NCI-H2107 (cell line): ENCODE results near the gene MED27.

ENCODE experiments used
- DNase-seq: peaks from one replicate; lab custom pipeline; 2025; lab: John Stamatoyannopoulos, UW

MED27 gene

DNA sequence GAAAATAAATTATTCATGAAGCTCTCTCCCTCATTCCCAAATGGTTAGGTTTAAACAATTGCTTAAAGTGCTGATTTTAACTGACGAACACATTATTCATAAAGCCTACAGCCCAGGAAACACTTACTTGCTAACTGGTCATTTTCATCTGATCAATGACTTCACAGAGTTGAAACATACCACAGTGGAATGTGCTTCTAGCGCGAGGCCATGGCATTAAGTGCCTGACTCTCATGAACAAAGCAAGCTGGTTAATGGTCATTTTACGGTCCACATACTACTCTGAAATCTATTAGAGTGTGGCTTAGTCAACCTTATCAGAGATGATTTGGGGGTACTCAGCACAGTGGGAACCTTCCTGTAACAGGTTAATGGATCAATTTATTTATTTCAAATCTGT, 114.6 kb downstream of the MED27 start:
- DNase-seq = no peak

GRCh38 chr9:131963072-131964030, 116.3 kb downstream of the MED27 start:
- no peak for DNase-seq

DNA sequence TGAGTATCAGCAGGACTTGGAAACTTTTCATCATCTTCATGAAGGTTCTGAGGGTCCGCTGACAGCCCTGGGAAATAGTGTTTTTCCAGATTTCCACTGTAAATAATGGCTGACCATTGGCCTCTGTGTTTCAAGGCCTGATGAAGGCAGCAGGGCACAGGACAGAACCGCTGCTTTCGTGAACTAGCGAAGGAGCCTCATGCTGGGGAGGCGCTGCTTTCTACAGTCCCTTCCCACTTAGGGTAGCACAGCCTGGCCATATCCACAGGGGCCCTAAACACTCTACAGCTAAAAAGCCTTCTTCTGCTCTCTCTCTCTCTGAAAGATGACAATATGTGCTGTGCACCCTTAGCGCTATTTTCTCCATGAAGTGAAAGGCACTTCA, 118.2 kb downstream of the MED27 start:
- no peak for DNase-seq

- DNase-seq = no peak
These were observed 118.7 kb downstream of the MED27 start for GRCh38 chr9:131960851-131961495.

DNA sequence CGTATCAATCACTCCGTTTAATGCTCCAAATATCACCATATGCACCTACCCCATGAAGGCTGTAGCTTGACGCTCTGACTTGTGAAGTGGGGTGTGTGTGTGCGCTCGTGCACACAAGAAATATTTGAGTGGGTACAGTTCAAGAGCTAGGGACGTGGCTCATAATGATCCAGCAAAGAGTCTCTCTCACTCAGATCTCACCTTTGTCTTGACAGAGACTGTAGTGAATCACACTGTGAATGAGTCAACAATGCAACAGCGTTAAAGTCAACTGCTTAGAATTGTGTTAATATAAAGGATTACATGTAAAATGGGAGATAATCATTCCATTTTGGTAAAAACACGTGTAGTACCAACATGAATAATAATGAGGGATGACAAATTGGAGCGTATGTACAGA, 119.4 kb downstream of the MED27 start:
- DNase-seq = no peak

DNA sequence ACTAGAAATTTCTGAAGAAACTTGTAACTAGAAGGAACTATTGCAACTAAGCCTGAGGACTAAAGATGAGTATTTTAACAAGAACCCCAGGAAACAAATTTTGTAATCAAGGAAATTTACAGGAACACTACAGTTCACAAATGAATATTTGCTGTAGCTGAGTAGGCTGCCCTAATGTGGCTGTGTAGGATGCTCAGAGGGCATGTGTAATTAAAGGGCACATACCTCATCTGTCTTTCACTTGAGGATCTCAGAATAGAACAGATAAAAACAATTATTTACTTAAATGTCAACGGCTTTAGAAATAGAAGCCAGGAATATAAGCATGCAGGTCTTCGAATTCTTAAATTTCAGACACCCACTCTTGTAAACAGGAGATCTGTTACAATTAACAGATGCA, 119.8 kb downstream of the MED27 start:
- DNase-seq = no peak

DNA sequence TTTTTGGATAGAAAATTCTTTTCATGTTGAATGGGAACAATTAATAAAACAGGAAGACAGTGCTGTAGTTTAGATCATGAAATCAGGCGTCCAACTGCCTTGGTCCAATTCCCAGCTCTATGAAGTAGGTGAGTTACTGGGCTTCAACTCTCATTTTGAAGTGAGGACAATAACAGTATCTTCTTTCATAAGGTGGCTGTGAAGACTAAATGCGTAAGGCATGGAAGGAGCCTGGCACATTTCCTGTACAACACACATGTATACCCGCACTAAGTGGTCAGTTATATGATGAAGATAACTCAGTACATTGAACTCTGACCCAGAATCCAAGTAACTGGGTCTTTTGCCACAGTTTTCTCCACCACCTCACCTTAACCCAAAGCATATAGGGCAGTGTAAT, 120.6 kb downstream of the MED27 start:
- no peak for DNase-seq

DNA sequence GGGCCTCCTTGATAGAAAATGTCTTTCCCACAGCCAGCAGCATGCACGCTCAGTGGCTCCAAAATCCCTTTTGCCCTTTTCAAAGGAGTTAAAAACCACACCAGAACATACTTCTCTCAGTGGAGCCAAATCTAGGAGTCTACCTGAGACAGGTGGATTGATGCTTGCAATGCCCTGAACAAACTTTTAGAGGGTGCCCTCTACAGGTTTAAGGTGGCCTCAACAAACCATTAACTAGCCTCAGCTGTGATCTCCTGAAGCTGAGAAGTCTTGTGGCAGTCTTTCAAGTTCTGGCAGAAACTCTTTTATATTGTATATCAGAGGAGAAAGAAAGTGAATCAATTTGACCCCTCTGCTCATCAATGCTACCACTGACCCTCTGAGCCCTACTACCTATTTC, 125.4 kb downstream of the MED27 start:
- no peak for DNase-seq

GRCh38 chr9:131951905-131952304, 127.8 kb downstream of the MED27 start:
- no peak for DNase-seq

GRCh38 chr9:131951155-131951554, 128.5 kb downstream of the MED27 start:
- DNase-seq = no peak

GRCh38 chr9:131950487-131950886, 129.2 kb downstream of the MED27 start:
- no peak for DNase-seq

- DNase-seq = no peak
These were observed 133.5 kb downstream of the MED27 start for GRCh38 chr9:131946180-131946579.

- peak; percentile 21 for DNase-seq
These were observed 136.3 kb downstream of the MED27 start for GRCh38 chr9:131943351-131943841.

- no peak for DNase-seq
These were observed 137.4 kb downstream of the MED27 start for GRCh38 chr9:131942146-131942720.

GRCh38 chr9:131937451-131937850, 142.2 kb downstream of the MED27 start:
- DNase-seq = no peak

- DNase-seq = no peak
These were observed 142.7 kb downstream of the MED27 start for GRCh38 chr9:131936929-131937328.

DNA sequence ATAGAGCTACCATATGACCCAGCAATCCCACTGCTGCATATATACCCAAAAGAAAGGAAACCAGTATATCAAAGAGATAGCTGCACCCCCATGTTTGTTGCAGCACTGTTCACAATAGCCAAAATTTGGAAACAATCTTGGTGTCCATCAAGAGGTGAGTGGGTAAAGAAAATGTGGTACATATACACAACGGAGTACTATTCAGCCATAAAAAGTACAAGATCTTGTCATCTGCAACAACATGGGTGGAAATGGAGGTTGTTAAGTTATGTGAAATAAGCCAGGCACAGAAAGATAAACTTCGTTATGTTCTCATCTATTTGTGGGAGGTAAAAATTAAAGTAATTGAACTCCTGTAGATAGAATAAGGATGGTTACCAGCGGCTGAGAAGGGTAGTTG, 145.0 kb downstream of the MED27 start:
- DNase-seq = no peak

GRCh38 chr9:131927091-131927490, 152.6 kb downstream of the MED27 start:
- DNase-seq = no peak

- DNase-seq = no peak
These were observed 153.2 kb downstream of the MED27 start for GRCh38 chr9:131926360-131926922.

DNA sequence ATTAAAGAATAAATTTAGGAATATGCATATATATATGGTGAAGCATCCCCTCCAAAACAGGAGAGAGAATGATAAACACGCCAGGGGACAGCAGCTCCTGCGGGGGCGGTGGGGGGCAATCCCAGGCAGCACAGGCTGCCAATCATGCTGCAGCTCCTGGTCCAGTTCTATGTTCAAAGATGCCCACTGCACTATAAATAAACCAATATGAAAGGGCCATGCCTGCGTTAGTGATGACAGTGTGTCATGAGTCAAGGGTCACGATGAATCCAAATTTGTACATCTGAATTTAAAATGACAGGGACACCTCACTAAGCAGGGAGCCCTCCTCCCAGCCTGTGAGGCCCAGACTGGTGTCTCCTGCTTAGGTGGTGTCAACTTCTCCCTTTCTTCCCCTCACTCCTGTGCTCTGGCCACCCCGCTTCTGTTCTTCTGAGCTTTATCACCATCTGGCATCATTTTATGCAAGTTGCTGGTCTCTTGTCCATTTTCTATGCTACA, 153.9 kb downstream of the MED27 start:
- no peak for DNase-seq

DNA sequence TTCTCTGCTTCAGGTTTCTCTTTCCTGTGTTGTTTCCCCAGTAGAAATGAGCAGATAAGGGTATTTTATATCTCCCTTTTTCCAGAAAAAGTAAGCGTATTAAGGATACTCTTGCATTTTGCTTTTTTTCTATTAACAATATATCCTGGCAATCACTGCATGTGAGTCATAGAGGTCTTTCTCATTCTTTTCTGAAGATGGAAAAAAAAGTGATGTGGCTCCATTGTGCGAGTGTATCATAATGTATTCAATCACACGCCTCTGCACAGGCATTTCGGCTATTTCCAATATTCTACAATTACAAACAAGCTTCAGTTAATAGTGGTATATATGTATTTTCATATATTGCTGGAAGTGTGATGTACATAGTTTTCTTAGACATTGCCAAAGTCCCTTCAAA, 155.9 kb downstream of the MED27 start:
- no peak for DNase-seq

DNA sequence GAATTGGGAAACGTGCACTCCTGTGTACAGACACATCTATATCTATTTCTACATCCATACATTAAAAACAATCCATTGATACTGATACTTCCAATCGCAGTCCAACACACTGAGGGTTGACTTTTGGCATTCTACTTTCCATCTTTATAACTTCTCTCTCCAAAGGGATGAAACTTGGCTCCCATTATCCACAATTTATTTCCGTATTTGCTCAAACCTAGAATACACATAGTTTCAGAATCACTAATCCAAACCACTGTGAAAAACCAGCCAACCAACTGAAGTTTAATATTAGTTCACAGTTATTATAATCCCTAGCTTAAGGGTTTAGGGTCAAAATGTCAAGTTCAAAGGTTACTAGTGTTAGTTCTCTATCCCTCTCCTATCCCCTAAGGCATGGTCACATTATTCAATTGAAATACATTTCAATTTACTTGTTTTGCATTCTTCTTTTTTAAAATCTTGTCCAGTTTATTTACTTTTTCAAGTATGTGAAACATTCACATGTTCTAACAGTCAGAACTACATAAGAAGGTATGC, 156.5 kb downstream of the MED27 start:
- no peak for DNase-seq
